Astrocyte (in vitro differentiated cells and primary cell): ENCODE results near the gene RASSF6.

Source experiments
- CTCF ChIP-seq: IDR thresholded peaks from 2 replicates; pipeline ENCODE4 v1.5.1; 2011; ENCODE audit warnings: low read depth, mild to moderate bottlenecking, inconsistent platforms, low read length, moderate library complexity; ENCODE audit not compliant: insufficient read depth
- EZH2 ChIP-seq: IDR thresholded peaks from 2 replicates; pipeline ENCODE4 v1.6.1; 2012; ENCODE audit warnings: mild to moderate bottlenecking, low read length, inconsistent platforms; ENCODE audit not compliant: insufficient read depth

DNA sequence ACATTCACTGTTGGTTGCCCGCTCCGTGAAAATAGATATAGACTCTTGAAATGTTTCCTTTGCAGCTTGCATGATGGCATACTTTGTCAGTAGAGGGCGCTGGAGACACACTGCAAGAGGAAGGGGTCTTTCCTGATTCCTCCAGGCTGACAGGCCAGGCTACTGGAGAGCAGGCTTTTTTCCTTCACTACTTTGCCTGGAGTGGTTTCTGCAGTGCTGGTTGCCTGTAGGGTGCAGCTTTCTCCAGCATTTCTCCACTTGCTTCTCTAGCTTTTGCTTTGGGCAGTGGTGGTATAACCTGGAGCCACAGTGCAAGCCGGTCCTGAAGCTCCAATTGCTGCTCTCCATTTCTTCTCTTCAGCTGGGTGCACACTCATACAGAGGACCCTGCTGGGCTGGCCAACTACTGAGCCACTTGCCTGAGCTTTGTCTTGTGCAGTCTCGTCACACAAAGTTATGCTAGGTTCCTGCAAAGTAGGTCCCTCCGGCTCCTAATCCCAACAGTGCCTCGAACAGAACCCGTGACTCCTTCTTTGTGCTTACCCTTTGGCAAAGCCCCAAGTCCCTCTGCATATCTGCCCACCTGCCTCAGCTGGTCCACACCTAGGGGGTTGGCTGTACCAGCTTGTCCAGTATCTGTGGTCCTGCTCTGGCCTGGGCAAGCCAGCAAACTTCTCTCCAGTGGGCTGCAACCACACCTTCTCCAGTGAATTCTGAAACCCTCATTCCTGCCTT lies 46.3 kb downstream of the RASSF6 start:
- TF ChIP-seq CTCF (peak; percentile 87), EZH2 (no peak)
